ENCODE data around the gene ECHDC1. TPM values are rescaled to one million over a fixed set of nuclear protein-coding genes. Genes with fewer than 3 reads are reported as not detected.

The ECHDC1 gene
- total RNA-seq, 1 donor from 2014 or later = 3.3 TPM

DNA sequence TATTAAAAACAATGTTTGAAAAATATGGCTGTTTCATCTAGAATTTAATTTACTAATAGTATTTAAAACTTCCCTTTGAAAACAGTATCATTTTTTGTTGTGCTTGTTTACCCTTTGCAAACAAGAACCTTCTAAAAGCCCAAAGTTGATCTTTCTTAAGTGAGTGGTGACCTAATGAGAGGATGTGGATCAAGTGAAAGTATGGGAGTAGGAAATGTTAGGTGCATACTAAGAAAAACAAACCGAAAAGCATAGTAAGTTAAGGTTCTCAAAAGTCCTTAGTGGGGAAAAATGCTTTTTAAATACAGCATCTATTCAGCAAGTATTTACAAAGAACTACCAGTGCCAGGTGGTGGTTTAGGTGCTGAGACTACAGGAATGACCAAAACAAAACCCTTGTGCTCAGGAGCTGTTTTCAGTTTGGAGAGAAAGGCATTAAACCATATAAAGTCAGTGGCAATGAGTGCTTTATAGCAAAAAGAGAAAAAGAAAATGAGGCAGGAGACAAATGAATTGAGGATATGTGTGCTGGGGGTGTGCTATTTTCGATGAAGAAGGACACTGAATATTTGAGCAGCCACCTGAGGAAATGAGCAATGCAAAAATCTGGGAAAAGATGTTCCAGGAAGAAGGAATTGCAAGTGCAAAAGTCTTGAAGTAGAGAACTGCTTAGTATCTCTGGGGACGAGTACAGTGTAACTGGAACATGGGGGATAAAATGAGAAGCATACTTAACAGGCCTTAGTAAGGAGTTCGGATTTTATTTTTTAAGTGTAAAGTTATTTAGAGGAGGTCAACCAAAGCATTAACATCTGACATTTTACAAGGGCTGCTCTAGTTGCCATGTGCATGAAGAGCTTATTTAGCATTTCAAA lies 52.8 kb downstream of the ECHDC1 start:
- no peak for DNase-seq (ENCODE audit: low spot score in 2 of 2)
- TF ChIP-seq, protein P1, sequence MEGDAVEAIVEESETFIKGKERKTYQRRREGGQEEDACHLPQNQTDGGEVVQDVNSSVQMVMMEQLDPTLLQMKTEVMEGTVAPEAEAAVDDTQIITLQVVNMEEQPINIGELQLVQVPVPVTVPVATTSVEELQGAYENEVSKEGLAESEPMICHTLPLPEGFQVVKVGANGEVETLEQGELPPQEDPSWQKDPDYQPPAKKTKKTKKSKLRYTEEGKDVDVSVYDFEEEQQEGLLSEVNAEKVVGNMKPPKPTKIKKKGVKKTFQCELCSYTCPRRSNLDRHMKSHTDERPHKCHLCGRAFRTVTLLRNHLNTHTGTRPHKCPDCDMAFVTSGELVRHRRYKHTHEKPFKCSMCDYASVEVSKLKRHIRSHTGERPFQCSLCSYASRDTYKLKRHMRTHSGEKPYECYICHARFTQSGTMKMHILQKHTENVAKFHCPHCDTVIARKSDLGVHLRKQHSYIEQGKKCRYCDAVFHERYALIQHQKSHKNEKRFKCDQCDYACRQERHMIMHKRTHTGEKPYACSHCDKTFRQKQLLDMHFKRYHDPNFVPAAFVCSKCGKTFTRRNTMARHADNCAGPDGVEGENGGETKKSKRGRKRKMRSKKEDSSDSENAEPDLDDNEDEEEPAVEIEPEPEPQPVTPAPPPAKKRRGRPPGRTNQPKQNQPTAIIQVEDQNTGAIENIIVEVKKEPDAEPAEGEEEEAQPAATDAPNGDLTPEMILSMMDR (IDR thresholded peaks at IDR 0.05) = no peak
- intact Hi-C loops (cut with DNase I) = no loop called here
- H3K4me1 ChIP-seq = peaks cover 0 to 8% of the 10 kb centered on the region in 2 donors
- peak overlapping the region in 1 of 2 donors; percentile 22 for H3K4me3 ChIP-seq
- no peaks in the 10 kb centered on the region for H3K9me3 ChIP-seq
- H3K27ac ChIP-seq = no peak overlapping the region
- H3K27me3 ChIP-seq = no peaks in the 10 kb centered on the region
- peaks cover 17 to 24% of the 10 kb centered on the region in 2 donors for H3K36me3 ChIP-seq

DNA sequence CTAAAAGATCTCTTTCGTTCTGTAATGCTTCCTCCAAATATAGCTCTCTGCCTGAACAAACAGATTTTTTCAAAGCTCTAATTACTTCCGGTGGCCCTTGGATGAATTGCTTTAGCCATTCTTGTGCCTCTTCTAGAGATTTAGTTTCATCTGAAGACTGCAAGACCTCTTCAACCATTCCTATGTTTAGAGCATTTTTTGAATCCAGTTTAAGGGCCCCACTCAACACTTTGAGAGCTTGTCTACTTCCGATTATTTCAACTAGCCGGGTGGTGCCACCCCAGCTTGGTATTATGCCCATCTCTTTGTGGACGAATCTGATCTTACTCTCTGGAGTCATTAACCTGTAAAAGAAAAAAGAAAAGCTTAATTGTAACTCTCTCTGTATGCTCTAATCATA lies 53.5 kb downstream of the ECHDC1 start:
- H3K27me3 ChIP-seq = no peaks in the 10 kb centered on the region
- intact Hi-C loops (cut with DNase I) = no loop called here
- H3K36me3 ChIP-seq = peaks cover 17 to 28% of the 10 kb centered on the region in 2 donors
- H3K27ac ChIP-seq = no peak overlapping the region
- H3K9me3 ChIP-seq = no peaks in the 10 kb centered on the region
- no peak overlapping the region for H3K4me3 ChIP-seq
- H3K4me1 ChIP-seq = peaks cover 0 to 8% of the 10 kb centered on the region in 2 donors
- no peak for DNase-seq (ENCODE audit: low spot score in 2 of 2)
- TF ChIP-seq, protein P1 (IDR thresholded peaks at IDR 0.05) = no peak

DNA sequence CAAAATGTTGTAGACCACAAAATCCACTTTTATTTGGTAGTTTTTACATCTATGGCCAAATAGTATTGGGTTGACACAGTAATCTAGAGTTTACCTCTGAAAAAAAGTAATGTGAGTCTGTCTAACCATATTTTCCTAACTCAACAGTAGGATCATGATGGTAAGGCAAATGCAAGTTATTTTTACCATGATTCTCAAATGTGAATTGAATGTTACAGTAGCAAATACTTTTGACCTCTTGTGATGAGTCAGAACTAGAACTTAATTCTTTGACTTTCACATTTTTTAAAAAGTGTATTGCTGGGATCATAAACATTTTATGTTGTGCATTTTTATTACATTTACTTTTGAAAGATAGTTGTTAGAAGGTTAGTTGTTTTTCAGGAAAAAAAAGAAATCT lies 54.7 kb downstream of the ECHDC1 start:
- Histone ChIP-seq H3K4me3 (no peak overlapping the region), H3K36me3 (peaks cover 17 to 40% of the 10 kb centered on the region in 2 donors), H3K9me3 (no peaks in the 10 kb centered on the region), H3K27me3 (no peaks in the 10 kb centered on the region), H3K27ac (no peak overlapping the region), H3K4me1 (peaks cover 0 to 8% of the 10 kb centered on the region in 2 donors)
- TF ChIP-seq, protein P1 (IDR thresholded peaks at IDR 0.05) = no peak
- no peak for DNase-seq (ENCODE audit: low spot score in 2 of 2)
- intact Hi-C loops (cut with DNase I) = no loop called here

DNA sequence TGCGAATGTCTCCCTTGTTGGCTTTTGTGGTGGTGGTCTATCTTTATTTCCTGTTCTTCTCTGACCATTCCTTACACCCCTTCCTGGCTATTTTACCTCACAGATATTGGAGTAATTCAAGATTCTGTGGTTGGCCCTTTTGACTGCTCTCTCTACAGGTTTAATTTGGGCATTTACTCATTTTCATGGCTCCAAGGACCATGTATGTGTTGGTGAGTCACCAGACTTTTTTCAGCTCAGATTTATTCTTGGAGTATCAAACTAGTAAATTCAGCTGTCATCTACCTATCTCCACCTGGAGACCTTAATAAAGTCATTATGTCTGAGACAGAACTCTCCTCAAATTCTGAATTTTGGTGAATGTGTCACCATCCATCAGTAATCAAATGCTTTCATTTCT lies 61.2 kb downstream of the ECHDC1 start:
- Histone ChIP-seq H3K9me3 (no peaks in the 10 kb centered on the region), H3K27ac (no peak overlapping the region), H3K36me3 (peaks cover 25 to 48% of the 10 kb centered on the region in 2 donors), H3K27me3 (no peaks in the 10 kb centered on the region), H3K4me1 (peaks cover 0 to 2% of the 10 kb centered on the region in 2 donors), H3K4me3 (no peak overlapping the region)
- DNase-seq (ENCODE audit: low spot score in 2 of 2) = no peak
- TF ChIP-seq, protein P1 (IDR thresholded peaks at IDR 0.05) = no peak
- intact Hi-C loops (cut with DNase I) = no loop called here

DNA sequence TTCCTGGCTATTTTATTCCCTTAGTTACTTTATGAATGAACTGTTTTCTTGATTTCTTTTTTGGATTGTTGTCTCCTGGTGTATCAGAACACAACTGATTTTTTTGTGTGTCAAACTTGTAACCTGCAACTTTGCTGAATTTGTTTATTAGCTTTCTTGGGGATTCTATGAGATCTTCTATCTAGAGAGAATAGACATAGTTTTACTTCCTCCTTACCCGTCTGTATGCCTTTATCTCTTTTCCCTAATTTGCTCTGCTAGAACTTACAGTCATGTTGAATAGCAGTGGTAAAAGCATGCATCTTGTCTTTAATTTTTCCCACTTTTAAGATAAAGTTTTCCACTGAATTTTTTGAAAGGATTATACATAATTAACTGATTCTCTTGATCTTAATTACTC lies 63.6 kb downstream of the ECHDC1 start:
- TF ChIP-seq, protein P1 (IDR thresholded peaks at IDR 0.05) = no peak
- Histone ChIP-seq H3K27ac (no peak overlapping the region), H3K36me3 (peaks cover 13 to 27% of the 10 kb centered on the region in 2 donors), H3K27me3 (no peaks in the 10 kb centered on the region), H3K9me3 (no peaks in the 10 kb centered on the region), H3K4me3 (no peak overlapping the region), H3K4me1 (peaks cover 0 to 6% of the 10 kb centered on the region in 2 donors)
- DNase-seq (ENCODE audit: low spot score in 2 of 2) = no peak
- intact Hi-C loops (cut with DNase I) = no loop called here

All from ascending aorta (tissue), 2 donors.